GM12801 (cell line): ENCODE results near the gene LIM2.

Experiments used
- CTCF ChIP-seq: IDR thresholded peaks from one replicate; pipeline ENCODE4 v1.5.1; 2011; ENCODE audit warnings: control low read depth; ENCODE audit not compliant: insufficient read length; ENCODE audit errors: extremely low read depth

The LIM2 gene

GRCh38 chr19:51366389-51367254, 21.2 kb downstream of the LIM2 start:
- TF ChIP-seq CTCF: no peak

- no peak for TF ChIP-seq CTCF
Measured at GRCh38 chr19:51365965-51366388, 21.8 kb downstream of the LIM2 start, which contains the start of gene ETFB. ETFB (minus strand) TSS chr19:51366388; CDS start chr19:51366326, 62 bp downstream.

- TF ChIP-seq CTCF: no peak
Measured at GRCh38 chr19:51365211-51365964, 22.4 kb downstream of the LIM2 start.

- no peak for TF ChIP-seq CTCF
Measured at GRCh38 chr19:51364200-51365106, 23.3 kb downstream of the LIM2 start.

- no peak for TF ChIP-seq CTCF
Measured at GRCh38 chr19:51361239-51361638, 26.5 kb downstream of the LIM2 start.

- TF ChIP-seq CTCF: no peak
Measured at GRCh38 chr19:51359294-51359693, 28.5 kb downstream of the LIM2 start.

- TF ChIP-seq CTCF: no peak
Measured at GRCh38 chr19:51357952-51358351, 29.8 kb downstream of the LIM2 start.
